Keratinocyte (primary cell): ENCODE measurements around the gene LOXHD1.

Source experiments
- CTCF ChIP-seq, 3 experiments: IDR thresholded peaks in 1 of 3; conservative IDR thresholded peaks in 1 of 3; optimal IDR thresholded peaks in 1 of 3; 2 replicates in 2 of 3; 3 replicates in 1 of 3; pipeline versions ENCODE3 to v1.5.1; 2011; ENCODE audit warnings: low read length in 3 of 3, mild to moderate bottlenecking in 3 of 3, moderate library complexity in 2 of 3, control low read depth in 1 of 3, inconsistent platforms in 1 of 3; ENCODE audit not compliant: insufficient read depth in 2 of 3; ENCODE audit errors: extremely low read depth in 1 of 3
- EZH2 ChIP-seq: IDR thresholded peaks from one replicate; pipeline ENCODE4 v1.6.1; 2012; ENCODE audit warnings: inconsistent platforms, mild to moderate bottlenecking, low read length, moderate library complexity

DNA sequence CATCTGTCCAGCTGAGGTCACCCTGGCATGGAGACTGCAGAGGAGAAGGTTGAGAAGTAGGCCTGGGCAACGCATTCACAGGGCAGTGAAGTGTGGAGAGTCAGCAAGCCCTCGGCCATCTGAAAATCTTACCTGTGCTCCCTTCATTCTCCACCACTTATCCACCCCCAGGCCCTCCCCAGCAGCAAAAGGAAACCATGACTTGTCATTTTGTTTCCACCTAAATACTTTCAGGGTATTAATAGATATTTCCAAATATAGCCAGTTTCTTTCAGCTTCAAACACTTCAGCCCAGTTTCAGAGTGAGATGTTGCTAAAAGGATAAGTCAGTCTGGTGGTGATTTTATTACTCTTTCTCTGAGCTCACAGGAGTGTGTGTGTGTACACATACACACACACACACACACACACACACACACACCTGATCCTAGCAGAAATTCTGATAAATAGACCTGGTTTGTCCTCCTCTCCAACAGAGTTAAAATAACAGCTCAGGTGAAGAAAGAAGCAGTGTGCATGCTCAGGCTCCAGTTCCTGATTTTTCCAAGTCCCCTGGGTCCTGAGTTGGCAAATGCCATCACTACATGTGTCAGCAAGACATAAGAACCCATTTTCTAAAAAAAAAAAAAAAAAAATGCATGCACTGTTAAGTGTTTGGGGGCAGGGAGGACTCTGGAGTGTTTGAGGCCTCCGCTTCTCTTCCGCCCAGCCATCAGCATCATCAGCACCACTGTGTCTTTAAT lies 82.8 kb downstream of the LOXHD1 start:
- TF ChIP-seq CTCF (optimal IDR thresholded peaks at IDR 0.05 in 1 of 3, IDR thresholded peaks at IDR 0.05 in 1 of 3, conservative IDR thresholded peaks at IDR 0.05 in 1 of 3; ENCODE audit: extremely low read depth in 1 of 3, insufficient read depth in 2 of 3, low read length in 3 of 3) (no peak), EZH2 (no peak)
